HG03159 (cell line): ENCODE data around the gene ARHGAP44.
A peak's percentile ranks its signal among the peaks of the same experiment; 100 is the strongest.

ENCODE experiments used
- ATAC-seq: cut with Tn5 transposase; IDR thresholded peaks from one replicate; pipeline ENCODE4 v1.9.1; 2021; ENCODE audit warnings: mild to moderate bottlenecking, moderate library complexity; ENCODE audit not compliant: unreplicated experiment

The ARHGAP44 gene

DNA sequence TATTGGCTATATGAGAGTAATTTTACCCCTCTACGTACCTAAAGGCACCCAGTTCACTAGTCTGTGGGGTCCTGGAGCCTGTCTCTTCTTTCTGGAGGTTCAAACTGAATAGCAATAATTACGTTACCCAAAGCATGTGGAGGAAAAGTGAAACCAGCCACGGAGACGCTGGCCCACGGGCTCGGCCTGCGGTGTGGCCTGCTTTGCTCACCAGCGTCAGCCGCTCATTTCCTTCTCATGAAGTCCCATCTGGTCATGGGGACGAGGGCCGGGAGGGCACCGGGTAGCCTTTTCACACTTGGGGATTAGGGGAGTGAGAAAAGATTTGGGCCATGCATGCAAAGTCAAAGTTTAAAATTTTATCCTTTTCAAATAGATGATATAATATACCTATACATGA lies 201.6 kb downstream of the ARHGAP44 start:
- ATAC-seq = no peak

- no peak for ATAC-seq
These were observed 203.4 kb downstream of the ARHGAP44 start for GRCh38 chr17:12992676-12993075.

GRCh38 chr17:12993631-12994030 lies 204.3 kb downstream of the ARHGAP44 start:
- no peak for ATAC-seq

DNA sequence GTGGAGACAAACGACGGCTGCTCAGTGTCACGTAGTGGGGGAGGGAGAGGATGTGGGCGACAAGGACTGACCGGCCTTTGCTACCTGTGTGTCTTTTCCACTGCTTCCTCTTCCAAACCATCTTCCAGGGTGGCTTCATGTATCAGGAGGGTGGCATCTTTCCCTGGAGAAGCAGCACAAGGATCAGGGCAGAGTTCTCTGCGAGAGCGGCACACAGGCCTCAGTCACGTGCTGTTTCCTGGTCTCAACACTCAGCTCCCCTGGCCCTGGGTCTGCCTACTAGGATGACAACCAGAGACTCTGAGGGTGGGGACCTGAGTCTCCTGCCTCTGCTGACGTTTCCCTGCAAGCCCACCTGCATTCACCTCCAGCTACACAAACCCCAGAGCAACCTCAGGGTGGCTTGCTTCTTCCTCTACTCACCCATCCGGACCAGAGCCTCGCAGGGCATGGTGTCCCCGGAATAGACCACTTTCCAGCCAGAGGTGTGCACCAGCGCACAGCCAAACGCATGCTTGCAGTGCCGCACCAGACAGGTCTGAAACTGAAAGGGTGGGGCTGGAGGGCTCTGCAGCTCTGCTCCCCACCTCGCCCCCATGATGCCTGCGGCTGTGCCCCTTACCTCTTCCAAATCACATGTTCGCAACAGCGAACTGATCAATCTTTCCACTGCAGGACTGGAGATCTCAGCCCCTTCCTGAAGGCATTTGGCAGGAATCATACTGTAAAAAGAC lies 205.2 kb downstream of the ARHGAP44 start:
- no peak for ATAC-seq

- ATAC-seq = no peak
These were observed 206.0 kb downstream of the ARHGAP44 start for GRCh38 chr17:12995106-12995895.

DNA sequence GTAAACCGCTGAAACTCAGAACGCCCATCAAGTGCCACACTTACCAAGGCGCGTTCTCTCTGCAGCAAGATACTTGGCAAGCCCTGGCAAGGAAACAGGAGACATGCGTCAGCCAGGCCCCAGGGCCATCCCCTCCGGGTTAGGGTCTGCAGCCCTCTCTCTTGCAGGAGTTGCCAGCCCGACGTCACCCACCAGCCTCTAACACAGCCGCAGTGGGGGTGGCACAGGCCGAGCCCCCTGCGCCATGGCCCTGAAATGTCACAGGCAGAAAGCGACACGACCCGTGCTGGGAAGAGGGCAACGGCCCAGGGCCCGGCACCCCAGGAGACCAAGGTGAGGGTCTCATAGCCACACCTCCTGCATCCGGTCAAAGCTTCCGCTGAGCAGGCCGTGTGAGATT lies 206.6 kb downstream of the ARHGAP44 start:
- ATAC-seq = no peak

DNA sequence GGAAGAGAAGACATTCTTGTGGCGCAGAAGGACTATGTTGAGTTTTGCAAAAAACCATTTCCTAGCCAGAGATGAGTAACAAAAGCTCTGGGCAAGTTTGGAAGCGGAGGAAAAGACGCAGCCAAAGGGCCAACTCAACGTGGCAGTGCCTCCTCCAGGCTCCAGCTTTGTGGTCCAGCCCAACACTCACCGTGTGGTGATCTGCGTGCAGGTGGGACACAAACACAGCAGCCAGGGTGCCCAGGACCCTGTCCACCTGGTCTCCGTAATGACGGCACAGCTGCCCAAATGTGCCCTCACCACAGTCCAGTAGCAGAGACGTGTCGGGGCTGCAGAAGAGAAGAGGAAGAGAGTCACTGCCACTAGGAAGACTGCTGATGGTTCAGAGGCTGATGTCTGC lies 207.1 kb downstream of the ARHGAP44 start:
- no peak for ATAC-seq

- no peak for ATAC-seq
These were observed 207.6 kb downstream of the ARHGAP44 start for GRCh38 chr17:12996941-12997340.

DNA sequence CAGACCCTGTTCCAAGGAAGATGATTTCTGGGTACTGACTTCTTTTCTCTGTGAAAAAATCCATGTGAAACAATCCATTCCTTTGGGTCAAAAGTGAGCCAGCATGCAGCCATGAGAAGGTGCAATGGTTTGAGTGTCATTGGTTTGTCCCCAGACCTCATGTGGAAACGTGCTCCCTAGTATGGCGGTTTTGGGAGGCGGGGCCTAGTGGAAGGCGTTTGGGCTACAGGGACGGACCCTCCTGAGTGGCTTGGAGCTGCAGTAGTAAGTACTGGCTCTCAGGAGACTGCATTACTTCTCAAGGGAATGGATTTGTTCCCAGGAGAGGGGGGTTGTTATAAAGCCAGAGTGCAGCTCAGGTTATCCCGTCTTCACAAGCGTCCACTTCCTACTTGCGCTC lies 209.2 kb downstream of the ARHGAP44 start:
- no peak for ATAC-seq

- no peak for ATAC-seq
These were observed 209.6 kb downstream of the ARHGAP44 start for GRCh38 chr17:12998874-12999273.

GRCh38 chr17:13000561-13000960 lies 211.3 kb downstream of the ARHGAP44 start:
- no peak for ATAC-seq

GRCh38 chr17:13001991-13002615 lies 212.8 kb downstream of the ARHGAP44 start:
- ATAC-seq = no peak

DNA sequence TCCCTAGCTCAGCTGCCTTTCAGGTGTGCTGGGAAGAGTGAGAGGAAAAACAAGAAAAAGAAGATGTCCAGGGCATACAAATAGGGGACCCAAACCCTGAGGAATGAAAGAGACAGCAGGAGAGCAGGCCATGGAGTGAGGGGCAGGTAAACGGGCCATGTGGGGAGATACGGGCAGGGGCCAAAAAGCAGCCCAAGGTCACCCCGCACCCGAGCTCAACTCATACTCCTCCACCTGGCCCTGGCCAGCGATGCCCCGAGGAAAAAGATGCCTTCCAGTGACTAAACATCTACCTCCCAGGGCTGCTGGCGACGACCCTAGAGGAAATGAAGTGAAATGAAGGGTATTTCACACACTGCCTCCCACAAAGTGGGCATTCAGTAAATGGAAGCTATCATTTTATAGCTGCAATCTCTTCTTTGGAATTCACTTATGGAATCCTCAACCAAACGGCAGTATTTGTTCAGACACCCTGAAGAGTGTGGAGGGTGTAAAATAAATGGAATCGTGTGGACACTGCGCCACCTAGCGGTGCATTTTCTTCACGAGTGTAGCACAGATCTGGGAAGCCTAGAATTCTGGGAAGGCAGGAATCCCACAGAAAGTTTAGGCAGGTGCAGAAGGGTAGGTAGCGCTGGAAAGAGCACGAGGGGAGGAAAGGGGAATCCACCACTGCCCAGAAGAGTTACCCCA lies 213.6 kb downstream of the ARHGAP44 start:
- no peak for ATAC-seq

DNA sequence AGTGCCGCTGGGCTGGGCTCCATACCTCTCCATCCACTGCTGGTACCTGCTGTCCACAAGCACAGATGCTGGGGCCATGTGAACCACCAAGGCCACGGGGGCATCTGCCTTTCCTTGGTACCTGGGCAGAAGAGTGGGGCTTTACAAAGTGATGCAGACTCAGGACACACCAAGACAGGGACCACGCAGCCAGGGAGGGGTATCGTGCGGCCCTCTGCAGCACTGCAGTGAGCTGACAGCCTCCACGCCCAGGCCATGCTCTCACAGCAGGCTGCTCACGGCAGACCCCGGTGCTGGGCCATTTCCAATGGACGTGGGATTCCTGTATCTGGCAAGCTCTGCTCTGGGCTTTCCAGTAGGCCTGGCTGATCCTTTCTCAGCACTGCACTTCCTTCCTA lies 214.2 kb downstream of the ARHGAP44 start:
- ATAC-seq = no peak

- no peak for ATAC-seq
These were observed 214.6 kb downstream of the ARHGAP44 start for GRCh38 chr17:13003927-13004326.

DNA sequence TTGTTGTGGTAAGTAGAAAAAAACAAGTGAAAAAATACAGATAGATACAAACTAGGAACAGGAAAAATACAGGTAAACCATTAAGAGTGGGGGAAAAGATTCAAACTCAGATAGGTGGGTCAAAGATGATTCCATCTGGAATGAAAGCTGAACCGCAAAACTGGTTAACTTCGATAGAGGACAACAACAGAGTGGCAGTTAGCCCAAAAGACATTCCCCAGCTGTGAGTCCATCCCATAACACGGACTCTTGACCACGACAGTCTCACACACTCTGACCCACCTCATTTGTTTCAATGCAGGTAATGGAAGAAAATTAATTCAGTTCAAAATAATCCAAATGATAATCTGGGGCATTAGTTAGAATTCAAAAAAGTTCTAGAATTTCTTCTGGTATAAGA lies 215.0 kb downstream of the ARHGAP44 start:
- ATAC-seq = no peak

- no peak for ATAC-seq
These were observed 216.2 kb downstream of the ARHGAP44 start for GRCh38 chr17:13005530-13005929.

DNA sequence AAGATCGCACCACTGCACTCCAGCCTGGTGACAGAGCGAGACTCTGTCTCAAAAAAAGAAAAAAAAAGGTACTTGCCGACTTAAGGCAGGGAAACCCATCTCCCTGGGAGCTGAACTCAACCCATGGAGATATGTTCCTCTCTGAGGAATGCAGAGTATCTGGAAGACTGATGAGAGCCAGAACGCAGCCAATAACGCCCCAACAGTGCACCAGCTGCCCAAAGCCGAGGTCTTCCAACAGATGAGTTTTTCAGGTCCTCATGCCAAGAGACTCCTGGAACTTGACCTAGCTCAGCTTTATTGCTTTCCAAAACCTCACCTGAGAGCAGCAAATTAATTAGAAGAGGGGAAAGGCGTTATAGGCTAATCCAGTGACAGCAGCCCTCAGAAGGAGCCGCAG lies 219.2 kb downstream of the ARHGAP44 start:
- ATAC-seq = no peak

DNA sequence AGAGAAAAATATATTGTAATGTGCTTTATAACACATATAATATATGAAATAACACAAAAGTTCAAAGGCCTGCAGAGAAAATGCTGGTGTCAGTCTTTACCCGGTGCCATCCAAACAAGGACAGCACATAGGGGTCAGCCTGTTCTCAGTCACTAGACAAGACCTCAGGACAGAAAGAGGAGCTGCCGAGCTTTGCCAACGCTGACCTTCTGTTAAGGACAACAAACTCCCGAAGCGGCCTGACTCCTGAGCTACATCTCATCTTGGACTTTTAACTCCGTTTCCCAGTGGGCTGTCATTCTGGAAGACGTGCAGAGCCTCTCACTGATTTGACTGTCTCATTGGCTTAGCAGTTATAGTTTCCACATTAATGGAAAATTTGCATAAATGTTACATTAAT lies 221.7 kb downstream of the ARHGAP44 start:
- no peak for ATAC-seq

GRCh38 chr17:13014801-13015200 lies 225.5 kb downstream of the ARHGAP44 start:
- no peak for ATAC-seq

GRCh38 chr17:13016881-13017654 lies 227.8 kb downstream of the ARHGAP44 start:
- ATAC-seq = peak; percentile 18
